Liver (tissue), 3 donors: ENCODE measurements around the gene P2RY8.

ENCODE experiments used
- CTCF ChIP-seq: fragments of 150-350 bp; IDR thresholded peaks from 2 replicates; pipeline ENCODE4 v1.5.1; 2017; ENCODE audit warnings: improper control_type of control experiment, low read depth, low read length; ENCODE audit not compliant: missing input control
- JUND ChIP-seq, 2 donors: IDR thresholded peaks; 2 replicates each; pipeline ENCODE4 v1.6.1; 2016; ENCODE audit warnings: antibody characterized with exemption in 2 of 2
- ZBTB33 ChIP-seq: IDR thresholded peaks from 2 replicates; pipeline ENCODE4 v1.6.1; 2016; ENCODE audit warnings: antibody characterized with exemption
- TF ChIP-seq, protein P1 (sequence below): IDR thresholded peaks from 2 replicates; pipeline ENCODE4 v1.6.1; 2016; ENCODE audit warnings: antibody characterized with exemption
- donor health status: healthy.
- donor health status: healthy.

DNA sequence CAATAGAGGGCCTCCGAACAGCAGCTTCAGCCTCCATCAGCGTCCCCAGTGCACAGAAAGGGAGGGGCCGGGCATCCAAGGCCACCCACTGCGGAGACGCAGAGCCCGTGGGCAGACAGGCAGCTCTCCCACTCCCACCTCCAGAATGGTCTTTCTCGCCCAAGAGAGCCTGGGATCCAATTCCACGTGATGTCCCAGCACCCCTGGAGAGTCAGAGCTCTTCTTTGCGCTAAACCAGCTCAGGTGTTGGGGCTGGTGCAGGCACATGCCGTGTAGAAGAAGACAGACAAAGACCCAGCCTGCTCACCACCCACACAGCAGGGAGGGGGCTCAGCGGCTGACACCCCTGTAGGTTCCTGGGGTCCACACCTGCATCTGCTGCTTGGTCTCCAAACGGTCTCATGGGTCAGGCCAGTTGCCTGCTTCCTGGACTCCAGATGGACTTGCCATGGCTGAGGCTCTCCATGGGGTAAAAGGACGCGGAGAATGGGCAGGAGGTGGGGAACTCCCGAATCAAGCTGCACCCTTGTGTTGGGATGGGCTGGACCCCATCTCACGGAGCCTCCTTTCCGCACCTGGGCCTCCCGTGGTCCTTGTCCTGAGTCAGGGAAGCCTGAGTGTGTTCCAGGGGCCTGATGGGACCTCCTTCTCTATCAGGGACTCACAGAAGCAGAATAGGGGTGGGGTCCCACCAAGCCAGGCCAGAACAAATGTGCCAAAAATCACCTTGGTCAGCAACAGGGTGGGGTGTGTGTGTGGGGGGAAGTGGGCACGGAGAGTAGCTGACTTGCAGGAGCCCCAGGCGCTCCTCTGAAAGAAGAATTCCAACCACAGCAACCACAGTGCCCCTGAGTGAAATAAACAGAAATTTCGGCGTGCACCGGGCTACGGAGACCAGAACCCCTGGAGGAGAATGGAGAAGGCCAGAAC lies 72.7 kb downstream of the P2RY8 start:
- TF ChIP-seq, protein P1, sequence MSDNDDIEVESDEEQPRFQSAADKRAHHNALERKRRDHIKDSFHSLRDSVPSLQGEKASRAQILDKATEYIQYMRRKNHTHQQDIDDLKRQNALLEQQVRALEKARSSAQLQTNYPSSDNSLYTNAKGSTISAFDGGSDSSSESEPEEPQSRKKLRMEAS: no peak
- TF ChIP-seq ZBTB33 (no peak), JUND (IDR thresholded peaks at IDR 0.05) (no peak), CTCF (no peak)
